ENCODE results near the gene SLC34A1. TPM values are rescaled to one million over a fixed set of nuclear protein-coding genes. Genes with fewer than 3 reads are reported as not detected.

Gene SLC34A1
- total and polyA plus RNA-seq, 2 of the 13 experiments (the other 11 are each of a cell fraction or from before 2014, with no cell fraction given), result 0.03 to 0.20 TPM

DNA sequence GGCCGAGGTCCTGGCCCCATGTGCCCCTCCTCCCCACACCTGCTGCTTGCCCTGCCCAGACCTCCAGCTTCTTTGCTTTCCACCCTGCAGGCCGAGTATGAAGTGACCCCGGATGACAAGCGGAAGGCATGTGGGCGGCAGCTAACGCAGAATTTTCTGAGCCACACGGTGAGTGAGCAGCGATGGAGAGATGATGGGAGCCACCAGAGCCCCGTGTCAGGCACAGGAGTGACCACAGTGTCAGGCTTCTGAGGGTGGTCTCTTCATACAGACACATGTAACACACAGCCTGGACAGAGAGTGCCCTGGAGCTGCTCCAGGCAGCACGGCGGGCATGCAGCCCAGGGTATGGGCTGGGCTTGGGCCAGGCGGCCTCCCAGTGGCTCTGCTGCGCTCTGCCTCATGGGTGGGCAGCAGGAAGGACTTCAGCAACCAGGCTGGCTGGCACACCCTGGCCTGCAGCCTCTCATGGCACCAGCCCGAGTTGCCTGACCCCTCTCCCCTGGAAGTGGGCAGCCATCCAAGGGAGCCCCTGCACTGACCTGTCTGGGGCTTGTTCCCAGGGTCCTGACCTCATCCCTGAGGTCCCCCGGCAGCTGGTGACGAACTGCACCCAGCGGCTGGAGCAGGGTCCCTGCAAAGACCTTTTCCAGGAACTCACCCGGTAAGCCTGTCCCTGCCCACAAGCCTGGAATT, 48.1 kb downstream of the SLC34A1 start (continued):
- TF ChIP-seq, protein P1, sequence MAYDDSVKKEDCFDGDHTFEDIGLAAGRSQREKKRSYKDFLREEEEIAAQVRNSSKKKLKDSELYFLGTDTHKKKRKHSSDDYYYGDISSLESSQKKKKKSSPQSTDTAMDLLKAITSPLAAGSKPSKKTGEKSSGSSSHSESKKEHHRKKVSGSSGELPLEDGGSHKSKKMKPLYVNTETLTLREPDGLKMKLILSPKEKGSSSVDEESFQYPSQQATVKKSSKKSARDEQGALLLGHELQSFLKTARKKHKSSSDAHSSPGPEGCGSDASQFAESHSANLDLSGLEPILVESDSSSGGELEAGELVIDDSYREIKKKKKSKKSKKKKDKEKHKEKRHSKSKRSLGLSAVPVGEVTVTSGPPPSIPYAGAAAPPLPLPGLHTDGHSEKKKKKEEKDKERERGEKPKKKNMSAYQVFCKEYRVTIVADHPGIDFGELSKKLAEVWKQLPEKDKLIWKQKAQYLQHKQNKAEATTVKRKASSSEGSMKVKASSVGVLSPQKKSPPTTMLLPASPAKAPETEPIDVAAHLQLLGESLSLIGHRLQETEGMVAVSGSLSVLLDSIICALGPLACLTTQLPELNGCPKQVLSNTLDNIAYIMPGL (CRISPR knock-in tag; IDR thresholded peaks at IDR 0.05; ENCODE audit: borderline replicate concordance in 1 of 2, low read depth in 1 of 2), result no peak
- TF ChIP-seq ZNF30 (CRISPR knock-in tag; IDR thresholded peaks at IDR 0.05) (no peak), HNRNPL (IDR thresholded peaks at IDR 0.05; ENCODE audit: low read depth, low read length) (0 out of 2 replicates have a peak, but pooled peaks have one; percentile 14), TOPORS (CRISPR knock-in tag; IDR thresholded peaks at IDR 0.05) (no peak), HNF4A (CRISPR knock-in tag; IDR thresholded peaks at IDR 0.05) (no peak), THAP11 (CRISPR knock-in tag; IDR thresholded peaks at IDR 0.05) (no peak), ZNF766 (CRISPR knock-in tag; IDR thresholded peaks at IDR 0.05; ENCODE audit: borderline replicate concordance) (no peak), RELA (CRISPR knock-in tag; IDR thresholded peaks at IDR 0.05) (no peak), NCOA2 (CRISPR knock-in tag; IDR thresholded peaks at IDR 0.05) (no peak), AGO2 (optimal IDR thresholded peaks at IDR 0.05; ENCODE audit: low read depth, low read length) (peak; percentile 38), ZNF775 (CRISPR knock-in tag; IDR thresholded peaks at IDR 0.05; ENCODE audit: borderline replicate concordance) (no peak), TARDBP (CRISPR knock-in tag; IDR thresholded peaks at IDR 0.05) (no peak), FOSL1 (CRISPR knock-in tag; IDR thresholded peaks at IDR 0.05; ENCODE audit: borderline replicate concordance) (no peak), ZNF879 (CRISPR knock-in tag; IDR thresholded peaks at IDR 0.05) (no peak), PAF1 (CRISPR knock-in tag; IDR thresholded peaks at IDR 0.05) (no peak)
- TF ChIP-seq, protein P2, sequence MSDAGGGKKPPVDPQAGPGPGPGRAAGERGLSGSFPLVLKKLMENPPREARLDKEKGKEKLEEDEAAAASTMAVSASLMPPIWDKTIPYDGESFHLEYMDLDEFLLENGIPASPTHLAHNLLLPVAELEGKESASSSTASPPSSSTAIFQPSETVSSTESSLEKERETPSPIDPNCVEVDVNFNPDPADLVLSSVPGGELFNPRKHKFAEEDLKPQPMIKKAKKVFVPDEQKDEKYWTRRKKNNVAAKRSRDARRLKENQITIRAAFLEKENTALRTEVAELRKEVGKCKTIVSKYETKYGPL (CRISPR knock-in tag; IDR thresholded peaks at IDR 0.05), result no peak
- TF ChIP-seq, protein P3, sequence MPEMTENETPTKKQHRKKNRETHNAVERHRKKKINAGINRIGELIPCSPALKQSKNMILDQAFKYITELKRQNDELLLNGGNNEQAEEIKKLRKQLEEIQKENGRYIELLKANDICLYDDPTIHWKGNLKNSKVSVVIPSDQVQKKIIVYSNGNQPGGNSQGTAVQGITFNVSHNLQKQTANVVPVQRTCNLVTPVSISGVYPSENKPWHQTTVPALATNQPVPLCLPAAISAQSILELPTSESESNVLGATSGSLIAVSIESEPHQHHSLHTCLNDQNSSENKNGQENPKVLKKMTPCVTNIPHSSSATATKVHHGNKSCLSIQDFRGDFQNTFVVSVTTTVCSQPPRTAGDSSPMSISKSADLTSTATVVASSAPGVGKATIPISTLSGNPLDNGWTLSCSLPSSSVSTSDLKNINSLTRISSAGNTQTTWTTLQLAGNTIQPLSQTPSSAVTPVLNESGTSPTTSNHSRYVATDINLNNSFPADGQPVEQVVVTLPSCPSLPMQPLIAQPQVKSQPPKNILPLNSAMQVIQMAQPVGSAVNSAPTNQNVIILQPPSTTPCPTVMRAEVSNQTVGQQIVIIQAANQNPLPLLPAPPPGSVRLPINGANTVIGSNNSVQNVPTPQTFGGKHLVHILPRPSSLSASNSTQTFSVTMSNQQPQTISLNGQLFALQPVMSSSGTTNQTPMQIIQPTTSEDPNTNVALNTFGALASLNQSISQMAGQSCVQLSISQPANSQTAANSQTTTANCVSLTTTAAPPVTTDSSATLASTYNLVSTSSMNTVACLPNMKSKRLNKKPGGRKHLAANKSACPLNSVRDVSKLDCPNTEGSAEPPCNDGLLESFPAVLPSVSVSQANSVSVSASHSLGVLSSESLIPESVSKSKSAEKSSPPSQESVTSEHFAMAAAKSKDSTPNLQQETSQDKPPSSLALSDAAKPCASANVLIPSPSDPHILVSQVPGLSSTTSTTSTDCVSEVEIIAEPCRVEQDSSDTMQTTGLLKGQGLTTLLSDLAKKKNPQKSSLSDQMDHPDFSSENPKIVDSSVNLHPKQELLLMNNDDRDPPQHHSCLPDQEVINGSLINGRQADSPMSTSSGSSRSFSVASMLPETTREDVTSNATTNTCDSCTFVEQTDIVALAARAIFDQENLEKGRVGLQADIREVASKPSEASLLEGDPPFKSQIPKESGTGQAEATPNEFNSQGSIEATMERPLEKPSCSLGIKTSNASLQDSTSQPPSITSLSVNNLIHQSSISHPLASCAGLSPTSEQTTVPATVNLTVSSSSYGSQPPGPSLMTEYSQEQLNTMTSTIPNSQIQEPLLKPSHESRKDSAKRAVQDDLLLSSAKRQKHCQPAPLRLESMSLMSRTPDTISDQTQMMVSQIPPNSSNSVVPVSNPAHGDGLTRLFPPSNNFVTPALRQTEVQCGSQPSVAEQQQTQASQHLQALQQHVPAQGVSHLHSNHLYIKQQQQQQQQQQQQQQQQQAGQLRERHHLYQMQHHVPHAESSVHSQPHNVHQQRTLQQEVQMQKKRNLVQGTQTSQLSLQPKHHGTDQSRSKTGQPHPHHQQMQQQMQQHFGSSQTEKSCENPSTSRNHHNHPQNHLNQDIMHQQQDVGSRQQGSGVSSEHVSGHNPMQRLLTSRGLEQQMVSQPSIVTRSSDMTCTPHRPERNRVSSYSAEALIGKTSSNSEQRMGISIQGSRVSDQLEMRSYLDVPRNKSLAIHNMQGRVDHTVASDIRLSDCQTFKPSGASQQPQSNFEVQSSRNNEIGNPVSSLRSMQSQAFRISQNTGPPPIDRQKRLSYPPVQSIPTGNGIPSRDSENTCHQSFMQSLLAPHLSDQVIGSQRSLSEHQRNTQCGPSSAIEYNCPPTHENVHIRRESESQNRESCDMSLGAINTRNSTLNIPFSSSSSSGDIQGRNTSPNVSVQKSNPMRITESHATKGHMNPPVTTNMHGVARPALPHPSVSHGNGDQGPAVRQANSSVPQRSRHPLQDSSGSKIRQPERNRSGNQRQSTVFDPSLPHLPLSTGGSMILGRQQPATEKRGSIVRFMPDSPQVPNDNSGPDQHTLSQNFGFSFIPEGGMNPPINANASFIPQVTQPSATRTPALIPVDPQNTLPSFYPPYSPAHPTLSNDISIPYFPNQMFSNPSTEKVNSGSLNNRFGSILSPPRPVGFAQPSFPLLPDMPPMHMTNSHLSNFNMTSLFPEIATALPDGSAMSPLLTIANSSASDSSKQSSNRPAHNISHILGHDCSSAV (CRISPR knock-in tag; IDR thresholded peaks at IDR 0.05; ENCODE audit: borderline replicate concordance), result no peak
- TF ChIP-seq, protein P4, sequence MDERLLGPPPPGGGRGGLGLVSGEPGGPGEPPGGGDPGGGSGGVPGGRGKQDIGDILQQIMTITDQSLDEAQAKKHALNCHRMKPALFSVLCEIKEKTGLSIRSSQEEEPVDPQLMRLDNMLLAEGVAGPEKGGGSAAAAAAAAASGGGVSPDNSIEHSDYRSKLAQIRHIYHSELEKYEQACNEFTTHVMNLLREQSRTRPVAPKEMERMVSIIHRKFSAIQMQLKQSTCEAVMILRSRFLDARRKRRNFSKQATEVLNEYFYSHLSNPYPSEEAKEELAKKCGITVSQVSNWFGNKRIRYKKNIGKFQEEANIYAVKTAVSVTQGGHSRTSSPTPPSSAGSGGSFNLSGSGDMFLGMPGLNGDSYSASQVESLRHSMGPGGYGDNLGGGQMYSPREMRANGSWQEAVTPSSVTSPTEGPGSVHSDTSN (CRISPR knock-in tag; IDR thresholded peaks at IDR 0.05), result no peak
